ACC112 (cell line): ENCODE measurements around the gene CAST.

Experiments
- H2AFZ ChIP-seq: fragments of 200-600 bp; sonication (generic); one replicate; pipeline ENCODE4 v1.6.0; 2017; ENCODE audit warnings: antibody characterized with exemption, low read length; ENCODE audit not compliant: unreplicated experiment
- H3K27ac ChIP-seq: fragments of 200-600 bp; sonication (generic); 2 replicates; pipeline ENCODE4 v1.5.1; 2014; ENCODE audit warnings: low read depth, mild to moderate bottlenecking, antibody characterized with exemption, low read length, moderate library complexity
- H3K27me3 ChIP-seq: fragments of 200-600 bp; sonication (generic); 2 replicates; pipeline ENCODE4 v1.6.1; 2014; ENCODE audit warnings: mild to moderate bottlenecking, antibody characterized with exemption, low read length, moderate library complexity, mixed read lengths; ENCODE audit not compliant: insufficient read depth
- H3K36me3 ChIP-seq: fragments of 200-600 bp; sonication (generic); 2 replicates; pipeline ENCODE4 v1.6.1; 2016; ENCODE audit warnings: mild to moderate bottlenecking, antibody characterized with exemption, low read length, moderate library complexity, mixed read lengths; ENCODE audit not compliant: insufficient read depth
- H3K4me1 ChIP-seq: fragments of 200-600 bp; sonication (generic); one replicate; pipeline ENCODE4 v1.6.1; 2016; ENCODE audit warnings: low read length, mixed read lengths; ENCODE audit not compliant: insufficient read depth, unreplicated experiment, control insufficient read depth
- H3K4me3 ChIP-seq: fragments of 200-600 bp; sonication (generic); 2 replicates; pipeline ENCODE4 v1.5.1; 2014; ENCODE audit warnings: mild to moderate bottlenecking, low read depth, low read length
- H3K79me2 ChIP-seq: fragments of 200-600 bp; sonication (generic); one replicate; pipeline ENCODE4 v1.6.0; 2016; ENCODE audit warnings: low read length; ENCODE audit not compliant: control insufficient read depth, unreplicated experiment, insufficient read depth

CAST gene

DNA sequence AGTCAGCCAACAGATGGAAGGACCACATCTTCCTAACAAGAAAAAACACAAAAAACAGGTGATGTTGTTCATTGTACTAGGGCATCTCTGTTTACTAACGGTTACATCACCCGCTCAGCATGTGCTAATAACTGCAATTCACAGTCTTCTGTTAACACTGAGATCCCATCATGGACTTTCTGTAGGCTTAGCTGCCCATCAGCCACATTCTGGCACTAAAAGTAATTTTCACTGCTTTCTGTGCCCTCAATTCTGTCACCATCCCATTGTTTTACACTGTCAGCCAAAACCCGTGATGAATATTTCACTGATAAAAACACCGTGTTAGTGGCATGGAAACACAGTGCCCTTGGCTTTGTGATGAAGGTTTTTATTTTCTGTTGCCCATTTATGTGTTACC is 64.6 kb downstream of the CAST start:
- peaks cover 21% of the 10 kb centered on the region; the same call in 1 of the 2 replicates for H3K36me3 ChIP-seq

DNA sequence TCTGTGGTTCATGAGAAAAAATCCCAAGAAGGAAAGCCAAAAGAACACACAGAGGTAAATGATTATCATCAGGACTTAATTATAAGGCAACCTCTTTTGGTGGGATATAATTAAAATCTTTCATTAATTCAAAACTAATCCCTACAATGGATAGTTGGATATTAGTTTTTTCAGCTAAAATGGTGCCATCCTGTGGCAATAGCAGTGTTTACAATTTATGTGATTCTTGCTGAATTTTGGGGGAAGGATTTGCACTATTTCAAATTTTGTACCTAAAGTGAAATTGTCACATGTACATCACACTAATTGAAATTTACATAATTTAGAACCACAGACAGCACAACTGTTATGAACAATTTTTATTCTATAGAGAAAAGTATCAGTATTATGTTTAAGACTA is 67.0 kb downstream of the CAST start:
- no peak overlapping the region for H3K27ac ChIP-seq
- no peak overlapping the region for H2AFZ ChIP-seq
- peaks cover 11% of the 10 kb centered on the region for H3K79me2 ChIP-seq
- peaks cover 29% of the 10 kb centered on the region for H3K36me3 ChIP-seq
- no peaks in the 10 kb centered on the region for H3K27me3 ChIP-seq
- peaks cover 3% of the 10 kb centered on the region for H3K4me1 ChIP-seq
- no peak overlapping the region for H3K4me3 ChIP-seq

More for the DNA sequence above, 64.6 kb downstream of the CAST start:
- H3K4me3 ChIP-seq: no peak overlapping the region
- H3K27me3 ChIP-seq: no peaks in the 10 kb centered on the region
- no peak overlapping the region for H3K27ac ChIP-seq
- H3K4me1 ChIP-seq: peaks cover under 1% of the 10 kb centered on the region
- H2AFZ ChIP-seq: no peak overlapping the region
- H3K79me2 ChIP-seq: peaks cover 13% of the 10 kb centered on the region

DNA sequence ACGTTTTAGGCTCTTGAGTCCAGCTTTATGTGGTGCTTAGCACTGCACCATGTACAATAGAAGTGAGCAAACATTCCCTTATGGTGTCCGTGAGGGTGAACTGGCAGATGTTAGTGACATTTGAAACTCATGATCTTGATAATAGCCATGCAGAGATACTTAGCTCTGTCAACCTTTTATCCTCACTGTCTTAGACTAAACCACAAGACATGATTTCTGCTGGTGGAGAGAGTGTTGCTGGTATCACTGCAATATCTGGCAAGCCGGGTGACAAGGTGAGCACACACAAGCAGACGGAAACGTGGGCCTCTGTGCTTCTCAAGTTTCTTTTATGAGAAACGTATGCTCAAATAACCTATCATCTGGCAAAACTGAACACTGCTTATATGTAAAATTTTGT is 68.4 kb downstream of the CAST start:
- H3K27me3 ChIP-seq: no peaks in the 10 kb centered on the region
- no peak overlapping the region for H3K4me3 ChIP-seq
- peaks cover 7% of the 10 kb centered on the region for H3K79me2 ChIP-seq
- H3K27ac ChIP-seq: no peak overlapping the region
- peaks cover 18% of the 10 kb centered on the region for H3K4me1 ChIP-seq
- peaks cover 25% of the 10 kb centered on the region for H3K36me3 ChIP-seq
- no peak overlapping the region for H2AFZ ChIP-seq

GRCh38 chr5:96733771-96734500 is 71.8 kb downstream of the CAST start:
- Histone ChIP-seq H3K79me2 (peaks cover 7% of the 10 kb centered on the region), H2AFZ (no peak overlapping the region), H3K4me1 (peaks cover 18% of the 10 kb centered on the region), H3K27ac (no peak overlapping the region), H3K27me3 (no peaks in the 10 kb centered on the region), H3K36me3 (peaks cover 17% of the 10 kb centered on the region; the same call in 1 of the 2 replicates), H3K4me3 (no peak overlapping the region)

DNA sequence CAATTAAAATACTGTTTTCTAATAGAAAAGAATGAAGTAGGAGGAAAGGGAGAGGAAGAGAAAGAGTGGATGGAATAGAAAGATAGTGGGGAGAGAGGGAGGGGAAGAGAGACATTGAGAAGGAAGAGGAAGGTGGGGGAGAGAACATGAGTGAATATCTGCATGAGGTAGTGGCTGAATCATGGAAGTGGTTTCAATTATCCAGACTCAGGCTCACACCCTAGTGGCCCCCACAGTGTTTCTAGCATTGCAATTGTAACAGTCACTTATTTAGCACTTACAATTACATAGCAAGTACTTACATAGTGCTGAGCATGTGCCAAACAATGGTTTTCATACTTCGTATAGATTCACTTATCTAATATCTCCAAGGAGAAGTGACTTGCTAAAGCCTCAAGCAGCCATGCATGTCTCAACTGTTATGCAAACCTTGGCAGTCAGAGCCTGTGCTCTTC is 72.7 kb downstream of the CAST start:
- Histone ChIP-seq H3K36me3 (peaks cover 20% of the 10 kb centered on the region; the same call in 1 of the 2 replicates), H3K4me3 (no peak overlapping the region), H3K79me2 (peaks cover 7% of the 10 kb centered on the region), H3K4me1 (peaks cover 18% of the 10 kb centered on the region), H3K27ac (no peak overlapping the region), H2AFZ (no peak overlapping the region), H3K27me3 (no peaks in the 10 kb centered on the region)

GRCh38 chr5:96736937-96737336 is 74.8 kb downstream of the CAST start:
- H3K79me2 ChIP-seq: peaks cover 7% of the 10 kb centered on the region
- no peak overlapping the region for H2AFZ ChIP-seq
- H3K27ac ChIP-seq: no peak overlapping the region
- peaks cover 18% of the 10 kb centered on the region for H3K4me1 ChIP-seq
- no peaks in the 10 kb centered on the region for H3K27me3 ChIP-seq
- H3K36me3 ChIP-seq: peaks cover 30% of the 10 kb centered on the region
- H3K4me3 ChIP-seq: no peak overlapping the region

DNA sequence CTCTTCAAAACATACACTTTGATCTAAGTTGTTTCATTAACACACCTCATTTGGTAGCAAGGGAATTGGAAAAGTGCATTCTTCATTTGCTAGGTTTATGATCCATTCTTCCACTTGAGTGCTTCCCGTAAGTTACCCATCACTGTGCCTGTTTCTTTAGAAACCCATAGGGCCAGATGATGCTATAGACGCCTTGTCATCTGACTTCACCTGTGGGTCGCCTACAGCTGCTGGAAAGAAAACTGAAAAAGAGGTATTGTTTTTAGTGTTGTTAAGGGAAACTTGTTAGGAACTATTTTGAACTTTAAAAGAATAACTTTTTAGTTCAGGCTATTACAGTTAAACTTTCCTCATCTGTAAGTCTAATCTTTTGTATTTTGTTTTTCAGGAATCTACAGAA is 78.9 kb downstream of the CAST start:
- H3K36me3 ChIP-seq: peaks cover 57% of the 10 kb centered on the region
- no peak overlapping the region for H2AFZ ChIP-seq
- no peaks in the 10 kb centered on the region for H3K27me3 ChIP-seq
- H3K4me1 ChIP-seq: peaks cover 12% of the 10 kb centered on the region
- H3K4me3 ChIP-seq: no peak overlapping the region
- H3K79me2 ChIP-seq: peaks cover 3% of the 10 kb centered on the region
- H3K27ac ChIP-seq: no peak overlapping the region

GRCh38 chr5:96741891-96742309 is 79.7 kb downstream of the CAST start:
- no peak overlapping the region for H3K4me3 ChIP-seq
- peaks cover 12% of the 10 kb centered on the region for H3K4me1 ChIP-seq
- peaks cover 61% of the 10 kb centered on the region for H3K36me3 ChIP-seq
- H3K27ac ChIP-seq: no peak overlapping the region
- peaks cover 3% of the 10 kb centered on the region for H3K79me2 ChIP-seq
- H3K27me3 ChIP-seq: no peaks in the 10 kb centered on the region
- no peak overlapping the region for H2AFZ ChIP-seq

GRCh38 chr5:96742538-96742937 is 80.4 kb downstream of the CAST start:
- H3K36me3 ChIP-seq: peaks cover 68% of the 10 kb centered on the region

DNA sequence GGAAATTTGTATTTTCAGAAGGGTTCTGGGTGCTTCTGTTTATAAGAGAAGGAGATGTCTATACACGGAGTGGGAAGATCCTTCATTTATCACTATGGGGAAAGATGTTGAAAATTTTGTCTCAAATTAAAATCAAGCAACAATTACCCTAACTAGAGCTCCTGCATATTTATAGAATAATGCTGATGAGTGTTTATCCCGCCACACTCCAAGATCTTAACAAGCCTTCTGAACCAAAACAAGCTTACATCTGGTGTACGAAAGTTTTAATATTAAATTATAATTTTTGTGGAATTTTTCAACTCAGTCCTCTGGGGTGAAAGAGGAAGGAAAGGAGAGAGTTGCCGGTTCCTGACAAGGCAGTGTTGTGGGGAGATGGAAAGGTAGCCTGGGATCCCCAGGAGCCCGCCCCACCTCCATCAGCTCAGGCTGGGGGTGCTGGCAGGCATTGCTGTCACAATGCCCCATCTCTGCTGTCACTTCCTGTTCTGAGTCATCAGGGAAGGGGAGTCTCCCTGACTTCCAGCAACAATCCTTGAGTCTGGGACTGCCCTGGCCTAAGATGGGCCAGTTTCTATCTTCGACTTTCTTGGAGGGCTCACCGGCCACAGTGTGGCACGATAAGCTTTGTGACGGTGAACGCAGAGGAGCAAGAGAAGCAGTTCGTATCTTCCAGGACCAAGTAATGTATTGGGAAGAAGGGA is 81.0 kb downstream of the CAST start:
- Histone ChIP-seq H3K27ac (peak overlapping the region; percentile 43; the same call in 1 of the 2 replicates), H3K36me3 (peaks cover 74% of the 10 kb centered on the region), H3K27me3 (no peaks in the 10 kb centered on the region), H3K4me3 (no peak overlapping the region), H3K4me1 (peaks cover 12% of the 10 kb centered on the region), H3K79me2 (peaks cover 3% of the 10 kb centered on the region), H2AFZ (no peak overlapping the region)

More at GRCh38 chr5:96742538-96742937, 80.4 kb downstream of the CAST start:
- Histone ChIP-seq H3K79me2 (peaks cover 3% of the 10 kb centered on the region), H2AFZ (no peak overlapping the region), H3K4me3 (no peak overlapping the region), H3K27ac (peak overlapping the region; percentile 43; the same call in 1 of the 2 replicates), H3K4me1 (peaks cover 12% of the 10 kb centered on the region), H3K27me3 (no peaks in the 10 kb centered on the region)
